Measurements from ENCODE around the gene NUP188. TPM values are rescaled to one million over a fixed set of nuclear protein-coding genes. Genes with fewer than 3 reads are reported as not detected.

Gene NUP188
- total RNA-seq, 1 donor from 2014 or later: 66.7 TPM

DNA sequence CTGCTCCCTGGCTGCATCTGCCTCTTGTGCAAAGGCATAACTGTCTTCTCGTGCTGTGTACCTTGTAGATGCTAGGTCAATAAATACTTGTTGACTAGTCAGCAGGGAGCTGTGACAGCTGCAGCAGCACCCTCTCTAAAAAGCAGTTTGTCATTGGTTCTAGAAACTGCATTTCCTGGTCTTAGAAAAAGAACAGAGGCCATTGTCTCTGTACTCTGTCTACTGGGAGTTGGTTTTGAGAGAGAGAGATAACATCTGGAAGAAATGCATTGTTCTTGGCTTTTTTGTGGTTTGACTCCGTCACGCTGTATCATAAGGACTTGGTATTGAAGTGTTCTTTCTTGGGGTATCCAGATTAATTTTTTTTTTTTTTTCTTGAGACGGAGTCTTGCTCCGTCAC, 48.3 kb downstream of the NUP188 start:
- H3K4me3 Mint-ChIP-seq: no peak overlapping the region
- H3K36me3 Mint-ChIP-seq: peaks cover 48% of the 10 kb centered on the region

DNA sequence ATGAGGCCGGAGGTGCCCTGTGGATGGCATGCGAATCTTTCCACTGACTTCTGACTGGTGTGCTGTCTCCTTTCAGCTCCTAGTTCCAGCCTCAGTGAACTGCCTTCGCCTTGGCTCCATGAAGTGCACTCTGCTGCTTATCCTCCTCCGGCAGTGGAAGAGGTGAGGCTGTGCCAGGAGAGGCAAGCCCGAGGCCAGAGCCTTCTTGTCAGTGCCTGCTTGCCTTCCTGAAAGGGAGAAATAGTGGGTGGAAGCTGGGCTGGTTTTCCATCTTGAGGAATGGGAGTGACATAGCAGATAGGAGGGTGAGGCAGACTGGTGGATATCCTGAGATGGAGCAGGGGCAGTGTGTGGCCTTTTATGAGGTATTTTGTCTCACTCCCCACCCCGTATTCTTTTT, 51.0 kb downstream of the NUP188 start:
- TF ChIP-seq EZH2phosphoT487 (IDR thresholded peaks at IDR 0.05) (no peak), EZH2 (IDR thresholded peaks at IDR 0.05) (no peak)
- TF ChIP-seq, protein P1, sequence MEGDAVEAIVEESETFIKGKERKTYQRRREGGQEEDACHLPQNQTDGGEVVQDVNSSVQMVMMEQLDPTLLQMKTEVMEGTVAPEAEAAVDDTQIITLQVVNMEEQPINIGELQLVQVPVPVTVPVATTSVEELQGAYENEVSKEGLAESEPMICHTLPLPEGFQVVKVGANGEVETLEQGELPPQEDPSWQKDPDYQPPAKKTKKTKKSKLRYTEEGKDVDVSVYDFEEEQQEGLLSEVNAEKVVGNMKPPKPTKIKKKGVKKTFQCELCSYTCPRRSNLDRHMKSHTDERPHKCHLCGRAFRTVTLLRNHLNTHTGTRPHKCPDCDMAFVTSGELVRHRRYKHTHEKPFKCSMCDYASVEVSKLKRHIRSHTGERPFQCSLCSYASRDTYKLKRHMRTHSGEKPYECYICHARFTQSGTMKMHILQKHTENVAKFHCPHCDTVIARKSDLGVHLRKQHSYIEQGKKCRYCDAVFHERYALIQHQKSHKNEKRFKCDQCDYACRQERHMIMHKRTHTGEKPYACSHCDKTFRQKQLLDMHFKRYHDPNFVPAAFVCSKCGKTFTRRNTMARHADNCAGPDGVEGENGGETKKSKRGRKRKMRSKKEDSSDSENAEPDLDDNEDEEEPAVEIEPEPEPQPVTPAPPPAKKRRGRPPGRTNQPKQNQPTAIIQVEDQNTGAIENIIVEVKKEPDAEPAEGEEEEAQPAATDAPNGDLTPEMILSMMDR (IDR thresholded peaks at IDR 0.05): no peak
- Mint-ChIP-seq H3K36me3 (peaks cover 61% of the 10 kb centered on the region), H3K27ac (no peak overlapping the region), H3K27me3 (ENCODE audit: insufficient read depth, low read depth) (peaks cover 3% of the 10 kb centered on the region), H3K9me3 (no peaks in the 10 kb centered on the region), H3K4me3 (no peak overlapping the region), H3K4me1 (no peaks in the 10 kb centered on the region)
- Histone ChIP-seq H3K9me3 (ENCODE audit: low read depth) (no peaks in the 10 kb centered on the region), H3K4me2 (no peak overlapping the region), H3F3A (ENCODE audit: low read depth) (no peaks in the 10 kb centered on the region), H3K36me3 (peaks cover 3% of the 10 kb centered on the region), H3K9ac (no peak overlapping the region), H3K27ac (no peak overlapping the region), H3K4me1 (no peaks in the 10 kb centered on the region), H3K79me2 (ENCODE audit: low read depth) (no peaks in the 10 kb centered on the region), H3K27me3 (no peaks in the 10 kb centered on the region), H4K20me1 (ENCODE audit: low read depth) (peaks cover 2% of the 10 kb centered on the region), H3K4me3 (no peak overlapping the region), H2AFZ (replicated peaks) (no peak overlapping the region)
- DNase-seq (ENCODE audit: low spot score): no peak

More for the DNA sequence above, 48.3 kb downstream of the NUP188 start:
- no peak overlapping the region for H3K9ac ChIP-seq
- H3K4me1 ChIP-seq: no peaks in the 10 kb centered on the region
- no peak overlapping the region for H3K4me3 ChIP-seq
- Mint-ChIP-seq H3K27ac (no peak overlapping the region), H3K27me3 (ENCODE audit: insufficient read depth, low read depth) (no peaks in the 10 kb centered on the region), H3K9me3 (no peaks in the 10 kb centered on the region), H3K4me1 (no peaks in the 10 kb centered on the region)
- no peak overlapping the region for H2AFZ ChIP-seq (replicated peaks)
- H4K20me1 ChIP-seq (ENCODE audit: low read depth): peaks cover 2% of the 10 kb centered on the region
- no peak for DNase-seq (ENCODE audit: low spot score)
- H3K4me2 ChIP-seq: no peak overlapping the region
- peaks cover 10% of the 10 kb centered on the region for H3K36me3 ChIP-seq
- H3K27me3 ChIP-seq: no peaks in the 10 kb centered on the region
- no peak overlapping the region for H3K27ac ChIP-seq
- no peaks in the 10 kb centered on the region for H3K9me3 ChIP-seq (ENCODE audit: low read depth)
- TF ChIP-seq EZH2phosphoT487 (IDR thresholded peaks at IDR 0.05) (no peak), EZH2 (IDR thresholded peaks at IDR 0.05) (no peak)
- TF ChIP-seq, protein P1 (IDR thresholded peaks at IDR 0.05): no peak
- no peaks in the 10 kb centered on the region for H3F3A ChIP-seq (ENCODE audit: low read depth)
- H3K79me2 ChIP-seq (ENCODE audit: low read depth): no peaks in the 10 kb centered on the region

DNA sequence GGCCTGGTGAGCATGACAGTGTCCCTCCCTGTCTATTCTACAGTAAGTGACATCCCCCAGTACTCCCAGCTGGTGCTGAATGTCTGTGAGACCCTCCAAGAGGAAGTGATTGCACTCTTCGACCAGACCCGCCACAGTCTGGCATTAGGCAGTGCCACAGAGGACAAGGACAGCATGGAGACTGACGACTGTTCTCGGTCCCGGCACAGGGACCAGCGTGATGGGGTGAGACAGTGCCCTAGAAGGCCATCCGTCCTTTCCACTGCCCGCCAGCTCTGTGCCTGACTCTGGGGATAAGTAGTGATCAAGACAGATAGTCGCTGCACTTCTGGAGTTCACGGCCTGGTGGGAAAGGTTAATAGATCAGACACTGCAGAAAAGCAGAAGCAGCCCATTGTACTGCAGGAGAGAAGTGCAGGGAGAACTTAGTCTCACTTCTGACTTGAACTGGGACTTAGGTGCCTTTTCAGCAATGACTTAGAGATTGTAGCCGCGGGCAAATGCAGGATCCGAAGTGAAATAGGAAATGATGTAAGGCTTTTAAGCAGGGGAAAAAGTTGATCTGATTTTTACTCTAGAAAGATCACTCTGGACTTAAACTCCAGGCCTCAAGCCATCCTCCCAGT, 52.2 kb downstream of the NUP188 start:
- Mint-ChIP-seq H3K27me3 (ENCODE audit: insufficient read depth, low read depth) (peaks cover 3% of the 10 kb centered on the region), H3K4me3 (no peak overlapping the region), H3K4me1 (no peaks in the 10 kb centered on the region), H3K27ac (no peak overlapping the region), H3K36me3 (peaks cover 50% of the 10 kb centered on the region), H3K9me3 (no peaks in the 10 kb centered on the region)
- Histone ChIP-seq H3K9ac (no peak overlapping the region), H2AFZ (replicated peaks) (no peak overlapping the region), H3K4me1 (no peaks in the 10 kb centered on the region), H3K27ac (no peak overlapping the region), H3K79me2 (ENCODE audit: low read depth) (no peaks in the 10 kb centered on the region), H4K20me1 (ENCODE audit: low read depth) (peaks cover 2% of the 10 kb centered on the region), H3K9me3 (ENCODE audit: low read depth) (no peaks in the 10 kb centered on the region), H3K36me3 (no peaks in the 10 kb centered on the region), H3K4me3 (no peak overlapping the region), H3K4me2 (no peak overlapping the region), H3K27me3 (no peaks in the 10 kb centered on the region), H3F3A (ENCODE audit: low read depth) (no peaks in the 10 kb centered on the region)
- no peak for DNase-seq (ENCODE audit: low spot score)
- TF ChIP-seq EZH2 (IDR thresholded peaks at IDR 0.05) (no peak), EZH2phosphoT487 (IDR thresholded peaks at IDR 0.05) (no peak)
- TF ChIP-seq, protein P1 (IDR thresholded peaks at IDR 0.05): no peak
